ENCODE results near the gene CENPN.

The CENPN gene

DNA sequence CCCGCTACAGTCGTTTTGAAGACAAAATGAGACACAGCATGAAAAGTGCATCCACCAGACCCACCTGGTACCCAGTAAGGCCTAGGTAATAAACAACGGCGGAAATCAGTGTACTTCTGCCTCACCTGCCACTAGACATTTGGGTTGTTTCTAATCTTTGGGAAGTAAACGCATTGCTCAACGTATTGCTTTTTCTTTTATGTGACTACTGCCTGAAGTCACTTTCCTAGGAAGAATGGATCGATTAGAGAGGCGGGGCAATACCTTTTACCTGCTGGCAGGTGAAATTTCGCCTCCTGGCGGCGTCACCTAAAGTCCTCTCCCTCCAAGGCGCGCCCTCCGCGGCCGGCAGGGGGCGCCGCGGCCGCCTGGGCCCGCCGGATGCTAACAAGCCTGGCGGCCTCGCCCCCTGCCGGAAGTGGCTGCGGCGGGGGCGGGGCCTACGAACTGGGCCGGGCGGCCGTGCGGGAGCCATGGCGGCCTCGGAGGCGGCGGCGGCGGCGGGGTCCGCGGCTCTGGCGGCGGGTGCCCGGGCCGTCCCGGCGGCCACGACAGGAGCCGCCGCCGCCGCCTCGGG is 28.5 kb downstream of the CENPN start, which contains the start of gene ATMIN:
TSS of gene ATMIN (plus strand) at position 445 of the 577 bp plus-strand sequence. CDS start at position 474, 29 bp downstream.
- TF ChIP-seq, protein P1, sequence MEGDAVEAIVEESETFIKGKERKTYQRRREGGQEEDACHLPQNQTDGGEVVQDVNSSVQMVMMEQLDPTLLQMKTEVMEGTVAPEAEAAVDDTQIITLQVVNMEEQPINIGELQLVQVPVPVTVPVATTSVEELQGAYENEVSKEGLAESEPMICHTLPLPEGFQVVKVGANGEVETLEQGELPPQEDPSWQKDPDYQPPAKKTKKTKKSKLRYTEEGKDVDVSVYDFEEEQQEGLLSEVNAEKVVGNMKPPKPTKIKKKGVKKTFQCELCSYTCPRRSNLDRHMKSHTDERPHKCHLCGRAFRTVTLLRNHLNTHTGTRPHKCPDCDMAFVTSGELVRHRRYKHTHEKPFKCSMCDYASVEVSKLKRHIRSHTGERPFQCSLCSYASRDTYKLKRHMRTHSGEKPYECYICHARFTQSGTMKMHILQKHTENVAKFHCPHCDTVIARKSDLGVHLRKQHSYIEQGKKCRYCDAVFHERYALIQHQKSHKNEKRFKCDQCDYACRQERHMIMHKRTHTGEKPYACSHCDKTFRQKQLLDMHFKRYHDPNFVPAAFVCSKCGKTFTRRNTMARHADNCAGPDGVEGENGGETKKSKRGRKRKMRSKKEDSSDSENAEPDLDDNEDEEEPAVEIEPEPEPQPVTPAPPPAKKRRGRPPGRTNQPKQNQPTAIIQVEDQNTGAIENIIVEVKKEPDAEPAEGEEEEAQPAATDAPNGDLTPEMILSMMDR (IDR thresholded peaks at IDR 0.05; ENCODE audit: control extremely low read depth, extremely low read depth, low read depth, missing control alignments) = peak; percentile 98
- ChIA-PET POLR2A (no interaction called here), CTCF (interaction anchor here (0.6 to 12.8 kb wide), 31 partner anchors 10 to 700 kb away, joined by 3 to 169 read pairs (median 4); partner anchors contain the start of genes C16orf46, CENPN and CMC2)
- DNase-seq (ENCODE audit: extremely low spot score) = peak; percentile 98

DNA sequence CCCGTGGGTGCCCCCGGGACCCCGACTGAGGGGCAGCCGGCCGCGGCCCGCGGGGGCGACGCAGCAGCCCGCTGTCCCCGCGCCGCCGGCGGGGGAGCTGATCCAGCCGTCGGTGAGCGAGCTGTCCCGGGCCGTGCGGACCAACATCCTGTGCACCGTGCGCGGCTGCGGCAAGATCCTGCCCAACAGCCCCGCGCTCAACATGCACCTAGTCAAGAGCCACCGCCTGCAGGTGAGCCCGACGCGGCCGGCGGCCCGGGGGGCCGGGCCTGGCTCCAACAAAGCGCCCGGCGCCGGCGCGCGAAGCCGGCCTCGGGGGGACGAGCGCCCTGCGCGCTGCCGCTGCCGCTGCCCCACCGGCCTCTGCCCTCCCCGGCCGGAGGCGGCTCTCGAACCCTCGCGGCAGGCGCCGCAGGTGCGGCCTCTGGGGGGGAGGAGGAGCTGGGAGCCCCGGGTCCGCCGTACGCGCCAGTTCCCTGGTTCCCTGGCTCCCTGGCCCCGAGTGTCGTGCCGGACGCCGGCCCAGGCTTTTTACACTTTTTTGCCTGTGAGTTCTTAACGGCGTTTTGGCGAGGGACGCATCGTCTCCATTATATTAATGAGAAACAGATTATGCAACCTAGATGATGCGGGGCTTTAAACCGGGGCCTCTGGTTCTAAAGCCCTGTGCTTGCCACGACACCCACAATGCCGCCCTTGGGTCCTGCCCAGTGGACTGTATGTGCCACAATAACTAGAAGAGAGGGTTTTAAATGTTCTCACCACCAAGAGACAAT is 29.1 kb downstream of the CENPN start:
- TF ChIP-seq, protein P1 (IDR thresholded peaks at IDR 0.05; ENCODE audit: control extremely low read depth, extremely low read depth, low read depth, missing control alignments) = no peak
- ChIA-PET CTCF (interaction anchor here (0.6 to 12.8 kb wide), 30 partner anchors 8 to 699 kb away, joined by 3 to 169 read pairs (median 4); partner anchors contain the start of genes C16orf46, CENPN and CMC2), POLR2A (interaction anchor here (1.5 kb wide), 1 partner anchor 713 kb away, joined by 4 read pairs; no protein-coding TSS in a partner anchor)
- peak; percentile 64 for DNase-seq (ENCODE audit: extremely low spot score)

DNA sequence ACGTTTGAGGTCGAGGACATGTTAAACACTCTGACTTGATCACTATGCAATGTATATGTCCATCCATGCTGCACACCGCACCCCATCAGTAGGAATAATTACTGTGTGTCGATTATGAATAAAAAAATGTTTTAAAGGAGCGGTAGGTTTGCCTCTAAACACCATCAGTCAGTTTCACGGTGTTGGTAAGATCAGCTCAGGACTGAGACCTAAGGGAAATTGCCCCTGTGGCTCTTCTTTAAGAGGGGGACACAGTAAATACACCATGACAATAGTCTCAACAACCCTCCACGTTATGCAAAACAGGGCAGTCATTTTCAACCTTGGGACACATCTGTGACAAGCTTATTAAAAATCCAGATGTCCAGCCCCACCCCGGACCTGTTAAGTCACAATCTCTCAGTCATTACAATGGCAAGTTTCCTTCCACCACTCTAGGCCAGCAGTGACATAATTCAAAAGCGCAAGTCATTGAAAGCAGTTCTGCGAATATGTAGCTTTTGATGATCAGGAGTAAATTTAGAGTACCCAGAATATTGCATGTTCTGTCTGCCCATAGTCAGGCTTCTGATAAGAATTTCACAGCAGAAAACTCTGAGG is 29.8 kb downstream of the CENPN start:
- peak; percentile 12 for DNase-seq (ENCODE audit: extremely low spot score)
- POLR2A ChIA-PET = interaction anchor here (1.5 kb wide), 1 partner anchor 712 kb away, joined by 4 read pairs; no protein-coding TSS in a partner anchor
- TF ChIP-seq, protein P1 (IDR thresholded peaks at IDR 0.05; ENCODE audit: control extremely low read depth, extremely low read depth, low read depth, missing control alignments) = no peak
- CTCF ChIA-PET = interaction anchor here (0.8 to 12.8 kb wide), 14 partner anchors 8 to 60 kb away, joined by 3 to 169 read pairs (median 8); partner anchors contain the start of genes CENPN and CMC2

DNA sequence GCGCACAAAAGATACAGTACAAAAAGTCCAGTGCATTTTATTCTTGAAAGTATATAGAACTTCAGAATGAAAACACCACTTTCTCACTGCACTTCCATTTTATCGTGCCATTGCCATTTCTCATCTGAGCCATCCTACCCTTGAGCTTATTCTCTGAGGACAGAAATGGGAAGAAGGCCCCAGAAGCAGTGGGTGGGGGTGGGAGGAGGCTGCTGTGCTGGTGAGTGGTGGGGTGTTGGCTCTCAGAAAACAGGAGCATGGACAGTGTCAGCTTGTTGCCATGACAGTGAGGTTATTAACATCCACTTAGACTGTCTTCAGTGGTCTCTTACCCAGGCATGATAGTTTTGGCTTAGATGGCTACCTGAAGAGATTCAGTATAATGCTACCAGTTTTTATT is 33.1 kb downstream of the CENPN start:
- ChIA-PET POLR2A (no interaction called here), CTCF (interaction anchor here (1.2 to 12.8 kb wide), 2 partner anchors 21 to 32 kb away, joined by 3 to 169 read pairs; partner anchors contain the start of genes CENPN and CMC2)
- TF ChIP-seq, protein P1 (IDR thresholded peaks at IDR 0.05; ENCODE audit: control extremely low read depth, extremely low read depth, low read depth, missing control alignments) = no peak
- DNase-seq (ENCODE audit: extremely low spot score) = no peak

DNA sequence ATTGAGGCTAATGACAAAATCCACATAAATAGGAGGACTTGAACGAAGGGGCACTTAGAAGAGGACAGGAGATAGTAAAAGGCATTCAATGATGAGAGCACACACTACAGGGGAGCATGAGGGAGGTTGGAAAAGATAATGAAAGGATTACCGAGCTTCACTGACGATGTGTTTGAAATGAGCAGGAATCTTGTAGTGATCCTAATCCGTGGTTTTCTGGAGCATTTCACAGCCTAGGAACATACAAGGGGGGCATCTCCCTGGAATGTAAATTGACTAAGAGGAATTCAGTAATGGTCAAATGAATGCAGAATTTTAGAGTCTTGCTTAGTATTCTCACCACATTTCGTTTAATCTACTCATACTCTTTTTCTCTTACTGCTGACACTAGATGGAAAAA is 33.8 kb downstream of the CENPN start:
- no peak for DNase-seq (ENCODE audit: extremely low spot score)
- CTCF ChIA-PET = interaction anchor here (1.2 kb wide), 1 partner anchor 22 kb away, joined by 3 read pairs; no protein-coding TSS in a partner anchor
- POLR2A ChIA-PET = no interaction called here
- TF ChIP-seq, protein P1 (IDR thresholded peaks at IDR 0.05; ENCODE audit: control extremely low read depth, extremely low read depth, low read depth, missing control alignments) = no peak

DNA sequence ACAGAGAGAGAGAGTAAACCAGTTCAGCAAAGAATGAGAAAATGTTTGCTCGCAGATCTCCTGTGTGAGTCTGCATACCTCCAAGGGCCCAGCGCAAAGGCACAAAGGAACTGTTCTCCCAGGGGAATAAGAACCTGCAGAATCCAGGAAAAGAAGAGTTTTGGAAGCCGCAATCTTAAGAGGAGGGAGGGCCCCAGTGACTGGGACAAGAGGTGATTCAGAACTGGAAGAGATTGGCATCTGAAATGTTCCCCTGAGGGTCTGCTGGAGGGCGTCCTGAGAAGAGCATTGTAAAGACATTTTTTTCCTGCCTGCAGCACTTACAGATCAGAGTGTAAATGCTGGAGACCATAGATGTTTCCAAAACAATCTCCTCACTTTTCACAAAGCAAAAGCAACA is 34.7 kb downstream of the CENPN start:
- TF ChIP-seq, protein P1 (IDR thresholded peaks at IDR 0.05; ENCODE audit: control extremely low read depth, extremely low read depth, low read depth, missing control alignments) = no peak
- CTCF ChIA-PET = no interaction called here
- no peak for DNase-seq (ENCODE audit: extremely low spot score)
- POLR2A ChIA-PET = no interaction called here

All from GM10248 (cell line).